GM23338 (cell line): Measurements from ENCODE around the gene RWDD1. TPM values are rescaled to one million over a fixed set of nuclear protein-coding genes. Genes with fewer than 3 reads are reported as not detected.

Experiments
- ATAC-seq: fragments of 200-7000 bp; cut with Tn5 transposase; 3 replicates; pipeline ENCODE4 v1.9.1; 2020
- DNase-seq: peaks from one replicate; pipeline ENCODE4 v3.0.0-alpha.2; 2015; ENCODE audit warnings: low spot score
- H2AFZ ChIP-seq: fragments of 200-600 bp; sonication (generic); 2 replicates; pipeline ENCODE4 v1.8.0; 2016; ENCODE audit warnings: antibody characterized with exemption, mild to moderate bottlenecking, moderate library complexity
- H3F3A ChIP-seq: fragments of 200-600 bp; sonication (generic); replicated peaks from 2 replicates; pipeline ENCODE4 v1.8.0; 2017; ENCODE audit warnings: antibody characterized with exemption, mixed run types, low read depth
- H3K27ac ChIP-seq: fragments of 200-600 bp; sonication (generic); 2 replicates; pipeline ENCODE4 v1.6.1; 2016; ENCODE audit warnings: low read depth
- H3K27me3 ChIP-seq: fragments of 200-600 bp; sonication (generic); 2 replicates; pipeline ENCODE4 v1.8.0; 2016; ENCODE audit warnings: mild to moderate bottlenecking, mixed run types, moderate library complexity; ENCODE audit not compliant: insufficient read depth
- H3K36me3 ChIP-seq: fragments of 200-600 bp; sonication (generic); 2 replicates; pipeline ENCODE4 v1.8.0; 2016; ENCODE audit warnings: mild to moderate bottlenecking; ENCODE audit not compliant: insufficient read depth
- H3K4me1 ChIP-seq: fragments of 200-600 bp; sonication (generic); 2 replicates; pipeline ENCODE4 v1.8.0; 2016; ENCODE audit warnings: mild to moderate bottlenecking, moderate library complexity; ENCODE audit not compliant: insufficient read depth
- H3K4me2 ChIP-seq: fragments of 200-600 bp; sonication (generic); 2 replicates; pipeline ENCODE4 v1.7.1; 2017; ENCODE audit warnings: mixed run types
- H3K4me3 ChIP-seq: fragments of 200-600 bp; sonication (generic); 2 replicates; pipeline ENCODE4 v1.6.1; 2016; ENCODE audit warnings: mixed run types
- H3K79me2 ChIP-seq: fragments of 200-600 bp; sonication (generic); replicated peaks from 2 replicates; pipeline ENCODE4 v1.8.0; 2017; ENCODE audit warnings: mild to moderate bottlenecking; ENCODE audit not compliant: insufficient read depth
- H3K9me2 ChIP-seq: fragments of 200-600 bp; sonication (generic); 2 replicates; pipeline ENCODE4 v1.8.0; 2017; ENCODE audit not compliant: insufficient read depth
- H4K20me1 ChIP-seq: fragments of 200-600 bp; sonication (generic); replicated peaks from 2 replicates; pipeline ENCODE4 v1.8.0; 2017; ENCODE audit warnings: mild to moderate bottlenecking; ENCODE audit not compliant: insufficient read depth
- H3K27ac Mint-ChIP-seq: 2 replicates; pipeline ENCODE4 v1.8.0; 2020; ENCODE audit warnings: inconsistent platforms, mild to moderate bottlenecking, moderate library complexity, mixed read lengths
- H3K27me3 Mint-ChIP-seq: 3 replicates; pipeline ENCODE4 v1.8.0; 2022; ENCODE audit warnings: low read depth, mild to moderate bottlenecking, moderate library complexity, mixed read lengths, inconsistent platforms; ENCODE audit not compliant: insufficient read depth, poor library complexity
- H3K36me3 Mint-ChIP-seq: 3 replicates; pipeline ENCODE4 v1.8.0; 2021; ENCODE audit warnings: low read depth, mild to moderate bottlenecking, inconsistent platforms, moderate library complexity, mixed read lengths
- H3K4me1 Mint-ChIP-seq: 3 replicates; pipeline ENCODE4 v1.8.0; 2020; ENCODE audit warnings: mild to moderate bottlenecking, inconsistent platforms, mixed read lengths
- H3K4me3 Mint-ChIP-seq: 3 replicates; pipeline ENCODE4 v1.8.0; 2021; ENCODE audit warnings: moderate library complexity, mild to moderate bottlenecking, inconsistent platforms, mixed read lengths
- H3K9me3 Mint-ChIP-seq: 3 replicates; pipeline ENCODE4 v1.8.0; 2020; ENCODE audit warnings: moderate library complexity, mild to moderate bottlenecking, inconsistent platforms, mixed read lengths
- CREB1 ChIP-seq: fragments of 250-450 bp; sonication (Bioruptor Pico); IDR thresholded peaks from 2 replicates; pipeline ENCODE4 v1.5.0; 2020; ENCODE audit warnings: low read depth, mild to moderate bottlenecking, moderate library complexity
- CTCF ChIP-seq, 2 experiments: fragments of 200-600 bp in 1 of 2; sonication (generic) in 1 of 2; conservative IDR thresholded peaks; 2 replicates each; pipeline versions ENCODE4 v1.5.1 to v1.6.1; 2016 to 2017; ENCODE audit warnings: antibody characterized with exemption in 2 of 2, low read depth in 2 of 2, mild to moderate bottlenecking in 2 of 2, moderate library complexity in 1 of 2
- ETS1 ChIP-seq: IDR thresholded peaks from 2 replicates; pipeline ENCODE4 v1.6.1; 2016; ENCODE audit warnings: antibody characterized with exemption
- EZH2phosphoT487 ChIP-seq: fragments of 200-600 bp; sonication (generic); IDR thresholded peaks from one replicate; pipeline ENCODE4 v1.8.1; 2018; ENCODE audit warnings: antibody characterized with exemption; ENCODE audit not compliant: unreplicated experiment
- NANOG ChIP-seq: IDR thresholded peaks from 2 replicates; pipeline ENCODE4 v1.6.1; 2016; ENCODE audit warnings: antibody characterized with exemption, borderline replicate concordance
- POLR2AphosphoS5 ChIP-seq: IDR thresholded peaks from 2 replicates; pipeline ENCODE4 v1.6.1; 2016; ENCODE audit warnings: antibody characterized with exemption, low read depth
- REST ChIP-seq: IDR thresholded peaks from one replicate; pipeline ENCODE4 v1.6.1; 2018; ENCODE audit warnings: antibody characterized with exemption; ENCODE audit not compliant: unreplicated experiment
- ZNF331 ChIP-seq: fragments of 250-450 bp; sonication (Bioruptor Pico); IDR thresholded peaks from 2 replicates; pipeline ENCODE4 v1.5.0; 2020; ENCODE audit warnings: low read depth, mild to moderate bottlenecking, moderate library complexity
- long read RNA-seq: library from polyadenylated mRNA; unstranded; transcript quantifications from one replicate; pipeline ENCODE4 v2.0.0, GENCODE V29; 2020; ENCODE audit not compliant: unreplicated experiment
- polyA plus RNA-seq: library from polyadenylated mRNA; unstranded; fragments of >200 nt; fragmentation: Nextera tagmentation; extraction: Ambion mirVana; gene quantifications from 2 replicates; pipeline ENCODE4 v1.2.1, GENCODE V29; 2016
- total RNA-seq: library from RNA; depleted of rRNA; stranded (reverse); fragments of >200 nt; shearing (Covaris generic); gene quantifications from 2 replicates; pipeline ENCODE4 v1.2.3, GENCODE V29; 2014; rRNA removed

RWDD1 gene
- total RNA-seq = 20.2 and 24.0 TPM in 2 replicates
- 171 TPM in 2 replicates for polyA plus RNA-seq
- long read RNA-seq, full-length matches to known transcripts = 4 of 46 reads
- long read RNA-seq, partial matches to known transcripts = 41 of 46 reads
- long read RNA-seq, other reads (novel, unspliced or antisense) = 1 of 46 reads

GRCh38 chr6:116570856-116571682 lies at the start of gene RWDD1:
TSS of gene RWDD1 (plus strand) at chr6:116571504. CDS start at chr6:116571583, 79 bp downstream.
- DNase-seq (peak; percentile 99), ATAC-seq (peak; percentile 97)
- Mint-ChIP-seq H3K27ac (peak within 1 kb of the TSS; percentile 100), H3K4me3 (peak within 1 kb of the TSS; percentile 100), H3K4me1 (peaks cover 7% of the 10 kb centered on the region), H3K36me3 (no peaks in the 10 kb centered on the region), H3K9me3 (no peaks in the 10 kb centered on the region; the same call in 2 of the 3 replicates), H3K27me3 (peaks cover 2% of the 10 kb centered on the region)
- Histone ChIP-seq H3F3A (peaks cover 11% of the 10 kb centered on the region), H3K4me3 (peak within 1 kb of the TSS; percentile 95), H3K4me2 (peak within 1 kb of the TSS; percentile 95), H2AFZ (peak within 1 kb of the TSS; percentile 96), H3K27me3 (no peaks in the 10 kb centered on the region), H3K79me2 (peaks cover 46% of the 10 kb centered on the region), H3K4me1 (peaks cover 11% of the 10 kb centered on the region; the same call in 1 of the 2 replicates), H3K9me2 (no peaks in the 10 kb centered on the region), H3K36me3 (no peaks in the 10 kb centered on the region), H4K20me1 (no peaks in the 10 kb centered on the region), H3K27ac (peak within 1 kb of the TSS; percentile 94)
- TF ChIP-seq CREB1 (peak; percentile 81), ETS1 (peak; percentile 93), EZH2phosphoT487 (no peak), REST (no peak), NANOG (no peak), POLR2AphosphoS5 (peak; percentile 92)

- no peaks in the 10 kb centered on the region for H4K20me1 ChIP-seq
- Mint-ChIP-seq H3K27ac (no peak overlapping the region), H3K4me1 (peaks cover 22% of the 10 kb centered on the region), H3K27me3 (peaks cover 2% of the 10 kb centered on the region), H3K36me3 (no peaks in the 10 kb centered on the region), H3K4me3 (no peak overlapping the region), H3K9me3 (no peaks in the 10 kb centered on the region)
- no peaks in the 10 kb centered on the region for H3K27me3 ChIP-seq
- no peak overlapping the region for H3K4me2 ChIP-seq
- H2AFZ ChIP-seq = no peak overlapping the region
- H3K79me2 ChIP-seq = no peaks in the 10 kb centered on the region
- DNase-seq = peak; percentile 51
- TF ChIP-seq CTCF (conservative IDR thresholded peaks at IDR 0.05; ENCODE audit: low read depth in 2 of 2) = 0 out of 4 replicates have a peak, but pooled peaks of 1 of the 2 experiments have one; percentile 7
- TF ChIP-seq ZNF331 (CRISPR knock-in tag) = no peak
- ATAC-seq = peak; percentile 91
- H3K36me3 ChIP-seq = no peaks in the 10 kb centered on the region
- no peak overlapping the region for H3K27ac ChIP-seq
- H3K9me2 ChIP-seq = no peaks in the 10 kb centered on the region
- no peak overlapping the region for H3K4me3 ChIP-seq
- no peaks in the 10 kb centered on the region for H3F3A ChIP-seq
- H3K4me1 ChIP-seq = peaks cover 15% of the 10 kb centered on the region
Measured at GRCh38 chr6:116522896-116523295, 48.4 kb upstream of the RWDD1 start.
